Measurements from ENCODE around the gene PKIG. TPM values are rescaled to one million over a fixed set of nuclear protein-coding genes. Genes with fewer than 3 reads are reported as not detected.
A peak's percentile ranks its signal among the peaks of the same experiment; 100 is the strongest.
"Not testable (repeated sequence)": the region's sequence is repeated elsewhere in the genome, so short reads cannot be mapped to it uniquely, and the experiment has no call there.

The PKIG gene
- total and polyA plus RNA-seq, 5 donors from 2014 or later: 0.44 to 1.6 (median 1.1) TPM

GRCh38 chr20:44583157-44583556 is 778 bp downstream of the PKIG start:
- H3K4me3 ChIP-seq (ENCODE audit: low read depth, low read length): no peak overlapping the region
- no peaks in the 10 kb centered on the region for H3K9me3 ChIP-seq (ENCODE audit: control insufficient read depth in 2 of 2, low read length in 2 of 2)
- H3K27me3 Mint-ChIP-seq: no peaks in the 10 kb centered on the region
- H3K36me3 ChIP-seq (ENCODE audit: control insufficient read depth, insufficient read depth, low read length): no peaks in the 10 kb centered on the region
- H3K4me3 Mint-ChIP-seq: no peak overlapping the region
- H3K27ac Mint-ChIP-seq: no peak overlapping the region
- no peaks in the 10 kb centered on the region for H3K9me3 Mint-ChIP-seq
- DNase-seq: no peak
- H3K27ac ChIP-seq (ENCODE audit: insufficient read depth, low read length, poor library complexity, severe bottlenecking): no peak overlapping the region
- no peaks in the 10 kb centered on the region for H3K27me3 ChIP-seq (ENCODE audit: control insufficient read depth, insufficient read depth, low read length)
- ATAC-seq (ENCODE audit: low read depth in 2 of 2): no peak
- H3K4me1 Mint-ChIP-seq: peaks cover 0 to 4% (median 1%) of the 10 kb centered on the region in 4 donors
- no peaks in the 10 kb centered on the region for H3K36me3 Mint-ChIP-seq
- no peaks in the 10 kb centered on the region for H3K4me1 ChIP-seq (ENCODE audit: control insufficient read depth, insufficient read depth, low read length, poor library complexity, severe bottlenecking)

- no peaks in the 10 kb centered on the region for H3K27me3 ChIP-seq (ENCODE audit: control insufficient read depth, insufficient read depth, low read length)
- H3K9me3 ChIP-seq (ENCODE audit: control insufficient read depth in 2 of 2, low read length in 2 of 2): no peaks in the 10 kb centered on the region
- Mint-ChIP-seq H3K9me3 (no peaks in the 10 kb centered on the region), H3K36me3 (no peaks in the 10 kb centered on the region), H3K4me1 (peaks cover 0 to 3% (median 1%) of the 10 kb centered on the region in 4 donors), H3K27ac (no peak overlapping the region), H3K27me3 (no peaks in the 10 kb centered on the region), H3K4me3 (no peak overlapping the region)
- DNase-seq (no peak), ATAC-seq (ENCODE audit: low read depth in 2 of 2) (no peak)
- no peak overlapping the region for H3K4me3 ChIP-seq (ENCODE audit: low read depth, low read length)
- H3K27ac ChIP-seq (ENCODE audit: insufficient read depth, low read length, poor library complexity, severe bottlenecking): no peak overlapping the region
- no peaks in the 10 kb centered on the region for H3K36me3 ChIP-seq (ENCODE audit: control insufficient read depth, insufficient read depth, low read length)
- H3K4me1 ChIP-seq (ENCODE audit: control insufficient read depth, insufficient read depth, low read length, poor library complexity, severe bottlenecking): no peaks in the 10 kb centered on the region
Measured at GRCh38 chr20:44584162-44584561, 1.8 kb downstream of the PKIG start.

DNA sequence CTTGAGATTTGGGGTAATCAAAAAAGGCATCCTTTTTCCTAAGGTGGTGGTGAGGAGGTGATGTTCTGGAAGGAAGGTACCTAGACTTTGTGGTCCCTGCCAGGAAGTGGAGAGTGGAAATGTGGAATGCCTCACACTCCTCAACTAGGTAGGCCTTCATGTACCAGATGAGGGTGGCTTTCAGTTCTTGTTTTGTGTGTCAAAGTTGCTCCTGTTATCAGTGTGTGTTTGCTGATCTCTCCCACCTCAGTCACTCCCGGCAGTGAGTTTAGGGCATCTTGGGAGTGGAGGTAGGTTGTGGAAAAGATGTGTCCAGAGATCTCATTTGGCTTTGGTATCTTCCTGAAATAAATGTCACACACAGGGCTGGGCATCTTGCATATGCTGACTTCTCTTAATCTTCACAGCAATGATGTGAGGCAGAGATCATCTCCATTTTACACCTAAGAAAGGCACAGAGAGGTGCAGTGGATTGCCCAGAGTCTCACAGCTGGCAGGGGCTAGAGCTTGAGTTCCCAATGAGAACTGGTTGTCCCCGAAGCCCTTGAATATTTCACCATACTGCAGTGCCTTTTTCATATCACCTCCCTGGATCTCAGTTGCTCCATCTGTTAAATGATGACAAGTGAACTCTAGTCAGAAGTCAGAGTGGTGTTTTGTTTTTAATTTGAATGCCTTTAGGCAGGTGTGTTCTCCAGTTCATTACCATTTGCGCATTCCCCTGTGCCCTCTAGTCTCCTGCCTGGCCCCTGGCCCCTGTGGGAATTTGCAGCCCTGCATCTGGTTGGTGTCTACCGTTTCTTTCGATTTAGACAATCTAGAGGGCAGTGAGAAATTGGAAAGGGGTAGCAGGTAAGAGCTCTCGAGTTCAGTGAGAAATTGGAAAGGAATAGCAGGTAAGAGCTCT is 2.9 kb downstream of the PKIG start:
- Mint-ChIP-seq H3K9me3 (no peaks in the 10 kb centered on the region), H3K27ac (peak overlapping the region in 2 of 3 donors; percentile 32 to 61), H3K36me3 (no peaks in the 10 kb centered on the region), H3K4me3 (no peak overlapping the region), H3K4me1 (peaks cover 0 to 3% (median 1%) of the 10 kb centered on the region in 4 donors), H3K27me3 (no peaks in the 10 kb centered on the region)
- Histone ChIP-seq H3K27ac (ENCODE audit: insufficient read depth, low read length, poor library complexity, severe bottlenecking) (no peak overlapping the region), H3K4me1 (ENCODE audit: control insufficient read depth, insufficient read depth, low read length, poor library complexity, severe bottlenecking) (no peaks in the 10 kb centered on the region), H3K9me3 (ENCODE audit: control insufficient read depth in 2 of 2, low read length in 2 of 2) (no peaks in the 10 kb centered on the region), H3K27me3 (ENCODE audit: control insufficient read depth, insufficient read depth, low read length) (no peaks in the 10 kb centered on the region), H3K36me3 (ENCODE audit: control insufficient read depth, insufficient read depth, low read length) (no peaks in the 10 kb centered on the region), H3K4me3 (ENCODE audit: low read depth, low read length) (no peak overlapping the region)
- ATAC-seq (ENCODE audit: low read depth in 2 of 2): no peak
- no peak for DNase-seq

DNA sequence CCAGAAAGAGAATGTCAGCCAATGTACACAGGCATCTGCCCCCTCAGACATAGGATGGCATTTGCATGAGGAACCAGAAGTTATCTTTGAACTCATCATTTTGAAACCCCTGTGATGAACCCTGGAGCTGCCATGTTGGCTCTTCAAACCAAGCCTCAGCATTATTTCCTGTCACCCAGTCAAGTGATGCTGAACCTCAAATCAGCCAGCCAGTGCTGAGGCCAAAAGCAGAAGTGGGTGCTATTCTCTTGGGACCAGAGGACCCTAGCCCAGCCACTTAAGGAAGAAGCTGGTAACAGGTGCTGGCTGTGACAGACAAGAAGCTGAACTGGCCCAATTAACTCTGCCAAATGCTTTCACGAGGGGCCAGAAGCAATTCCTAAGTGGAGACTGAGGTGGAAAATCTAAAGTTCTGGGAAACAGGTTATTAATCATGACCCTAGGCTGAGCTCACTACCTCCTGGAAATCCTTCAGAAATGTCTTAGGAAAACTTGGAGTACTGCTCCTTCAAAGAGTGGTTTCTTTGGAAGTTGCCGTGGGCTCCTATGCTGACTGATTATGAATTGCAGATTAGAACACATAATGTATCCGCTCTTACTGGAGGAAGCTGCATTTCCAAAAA is 4.0 kb downstream of the PKIG start:
- Histone ChIP-seq H3K36me3 (ENCODE audit: control insufficient read depth, insufficient read depth, low read length) (no peaks in the 10 kb centered on the region), H3K4me1 (ENCODE audit: control insufficient read depth, insufficient read depth, low read length, poor library complexity, severe bottlenecking) (no peaks in the 10 kb centered on the region), H3K9me3 (ENCODE audit: control insufficient read depth in 2 of 2, low read length in 2 of 2) (no peaks in the 10 kb centered on the region), H3K27me3 (ENCODE audit: control insufficient read depth, insufficient read depth, low read length) (no peaks in the 10 kb centered on the region), H3K27ac (ENCODE audit: insufficient read depth, low read length, poor library complexity, severe bottlenecking) (no peak overlapping the region), H3K4me3 (ENCODE audit: low read depth, low read length) (no peak overlapping the region)
- H3K27ac Mint-ChIP-seq: no peak overlapping the region
- DNase-seq (no peak), ATAC-seq (ENCODE audit: low read depth in 2 of 2) (peak; percentile 42 to 44)
- no peaks in the 10 kb centered on the region for H3K36me3 Mint-ChIP-seq
- no peak overlapping the region for H3K4me3 Mint-ChIP-seq
- no peaks in the 10 kb centered on the region for H3K27me3 Mint-ChIP-seq
- H3K9me3 Mint-ChIP-seq: no peaks in the 10 kb centered on the region
- H3K4me1 Mint-ChIP-seq: no peaks in the 10 kb centered on the region

DNA sequence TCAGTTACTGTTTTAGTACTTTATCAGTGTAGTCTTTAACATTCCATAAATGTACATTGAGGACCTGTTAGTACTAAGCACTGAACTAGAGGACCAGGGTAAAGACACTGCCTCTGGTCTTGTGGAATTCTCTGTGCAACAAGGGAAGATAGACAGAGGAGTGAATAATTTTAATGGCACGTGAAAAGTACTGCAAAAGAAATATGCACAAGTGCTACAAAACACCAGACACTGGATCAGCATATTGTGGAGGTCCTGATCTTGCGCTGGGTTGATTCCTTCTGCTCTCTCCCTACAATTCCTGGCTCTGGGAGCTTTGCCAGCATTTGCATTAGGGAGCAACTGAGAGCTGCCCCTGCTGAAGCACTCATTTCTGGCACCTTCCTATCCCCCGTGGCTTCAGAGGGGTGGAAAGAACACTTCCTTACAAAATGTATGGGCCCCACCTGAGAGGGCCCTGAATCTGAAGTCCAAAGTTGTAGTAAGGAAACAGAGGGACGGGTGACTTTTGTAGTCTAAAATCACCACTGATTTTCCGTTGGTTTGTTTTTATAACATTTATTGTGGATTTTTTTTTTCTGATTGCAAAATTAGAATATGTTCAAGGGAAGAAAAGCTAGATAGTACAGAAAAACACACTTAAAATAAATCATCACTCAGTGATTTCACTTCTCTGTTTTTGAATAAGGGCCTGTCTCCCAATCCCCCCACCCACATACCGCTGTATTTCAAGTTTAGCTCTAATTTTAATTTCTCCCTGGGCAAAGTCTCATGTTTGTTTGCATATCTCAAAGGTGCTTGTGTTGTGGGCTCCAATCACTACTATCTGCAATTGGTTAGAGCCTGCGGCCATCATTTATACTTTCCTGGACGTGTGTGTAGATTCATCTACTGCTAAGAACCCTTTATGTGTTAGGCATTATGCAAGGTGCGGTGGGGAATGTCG is 4.9 kb downstream of the PKIG start:
- no peaks in the 10 kb centered on the region for H3K27me3 ChIP-seq (ENCODE audit: control insufficient read depth, insufficient read depth, low read length)
- H3K27ac ChIP-seq (ENCODE audit: insufficient read depth, low read length, poor library complexity, severe bottlenecking): no peak overlapping the region
- H3K9me3 ChIP-seq (ENCODE audit: control insufficient read depth in 2 of 2, low read length in 2 of 2): no peaks in the 10 kb centered on the region
- Mint-ChIP-seq H3K4me1 (no peaks in the 10 kb centered on the region), H3K9me3 (no peaks in the 10 kb centered on the region), H3K4me3 (no peak overlapping the region), H3K27ac (no peak overlapping the region), H3K27me3 (no peaks in the 10 kb centered on the region), H3K36me3 (no peaks in the 10 kb centered on the region)
- no peak overlapping the region for H3K4me3 ChIP-seq (ENCODE audit: low read depth, low read length)
- no peaks in the 10 kb centered on the region for H3K4me1 ChIP-seq (ENCODE audit: control insufficient read depth, insufficient read depth, low read length, poor library complexity, severe bottlenecking)
- ATAC-seq (ENCODE audit: low read depth in 2 of 2) (peak in 1 of 2 donors; percentile 6), DNase-seq (no peak)
- H3K36me3 ChIP-seq (ENCODE audit: control insufficient read depth, insufficient read depth, low read length): no peaks in the 10 kb centered on the region

- H3K4me1 ChIP-seq (ENCODE audit: control insufficient read depth, insufficient read depth, low read length, poor library complexity, severe bottlenecking): not testable (repeated sequence)
Measured at GRCh38 chr20:44588321-44588720, 5.9 kb downstream of the PKIG start.

GRCh38 chr20:44589537-44589936 is 7.2 kb downstream of the PKIG start:
- no peak for DNase-seq
- Mint-ChIP-seq H3K4me1 (no peaks in the 10 kb centered on the region), H3K9me3 (no peaks in the 10 kb centered on the region), H3K36me3 (no peaks in the 10 kb centered on the region), H3K27me3 (no peaks in the 10 kb centered on the region), H3K4me3 (no peak overlapping the region), H3K27ac (no peak overlapping the region)
- Histone ChIP-seq H3K4me1 (ENCODE audit: control insufficient read depth, insufficient read depth, low read length, poor library complexity, severe bottlenecking) (no peaks in the 10 kb centered on the region), H3K36me3 (ENCODE audit: control insufficient read depth, insufficient read depth, low read length) (no peaks in the 10 kb centered on the region), H3K4me3 (ENCODE audit: low read depth, low read length) (no peak overlapping the region), H3K27ac (ENCODE audit: insufficient read depth, low read length, poor library complexity, severe bottlenecking) (no peak overlapping the region), H3K9me3 (ENCODE audit: control insufficient read depth in 2 of 2, low read length in 2 of 2) (no peaks in the 10 kb centered on the region), H3K27me3 (ENCODE audit: control insufficient read depth, insufficient read depth, low read length) (no peaks in the 10 kb centered on the region)
- no peak for ATAC-seq (ENCODE audit: low read depth in 2 of 2)

More at GRCh38 chr20:44588321-44588720, 5.9 kb downstream of the PKIG start:
- not testable (repeated sequence) for H3K27me3 ChIP-seq (ENCODE audit: control insufficient read depth, insufficient read depth, low read length); H3K9me3 Mint-ChIP-seq; H3K27ac ChIP-seq (ENCODE audit: insufficient read depth, low read length, poor library complexity, severe bottlenecking); ATAC-seq (ENCODE audit: low read depth in 2 of 2); H3K4me3 ChIP-seq (ENCODE audit: low read depth, low read length); H3K36me3 Mint-ChIP-seq; H3K27ac Mint-ChIP-seq; H3K27me3 Mint-ChIP-seq; H3K4me1 Mint-ChIP-seq; H3K4me3 Mint-ChIP-seq; DNase-seq; H3K9me3 ChIP-seq (ENCODE audit: control insufficient read depth in 2 of 2, low read length in 2 of 2); H3K36me3 ChIP-seq (ENCODE audit: control insufficient read depth, insufficient read depth, low read length)
